HG03457 (cell line): Measurements from ENCODE around the gene C1orf185.
"Not testable (repeated sequence)": the region's sequence is repeated elsewhere in the genome, so short reads cannot be mapped to it uniquely, and the experiment has no call there.

ENCODE experiments used
- ATAC-seq: cut with Tn5 transposase; IDR thresholded peaks from one replicate; pipeline ENCODE4 v1.9.1; 2021; ENCODE audit warnings: moderate number of reproducible peaks; ENCODE audit not compliant: unreplicated experiment

The C1orf185 gene

DNA sequence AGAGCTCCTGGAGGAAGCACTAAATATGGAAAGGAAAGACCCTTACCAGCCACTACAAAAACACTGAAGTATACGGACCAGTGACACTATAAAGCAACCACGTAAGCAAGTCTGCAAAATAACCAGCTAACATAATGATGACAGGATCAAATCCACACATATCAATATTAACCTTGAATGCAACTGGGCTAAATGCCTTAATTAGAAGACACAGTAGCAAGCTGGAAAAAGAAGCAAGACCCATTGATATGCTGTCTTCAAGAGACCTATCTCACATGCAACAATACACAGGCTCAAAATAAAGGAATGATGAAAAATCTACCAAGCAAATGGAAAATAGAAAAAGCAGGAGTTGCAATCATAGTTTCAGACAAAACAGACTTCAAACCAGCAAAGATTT lies 31.0 kb downstream of the C1orf185 start:
- ATAC-seq, result no peak

DNA sequence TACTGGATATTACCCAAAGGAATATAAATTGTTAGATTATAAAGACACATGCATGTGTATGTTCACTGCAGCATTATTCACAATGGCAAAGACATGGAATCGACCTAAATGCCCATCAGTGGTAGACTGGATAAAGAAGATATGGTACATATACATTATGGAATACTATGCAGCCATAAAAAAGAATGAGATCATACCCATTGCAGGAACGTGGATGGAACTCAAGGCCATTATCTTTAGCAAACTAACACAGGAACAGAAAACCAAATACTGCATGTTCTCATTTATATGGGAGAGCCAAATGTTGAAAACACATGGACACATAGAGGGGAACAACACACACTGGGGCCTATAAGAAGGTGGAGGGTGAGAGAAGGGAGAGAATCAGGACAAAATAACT lies 35.7 kb downstream of the C1orf185 start:
- not testable (repeated sequence) for ATAC-seq

DNA sequence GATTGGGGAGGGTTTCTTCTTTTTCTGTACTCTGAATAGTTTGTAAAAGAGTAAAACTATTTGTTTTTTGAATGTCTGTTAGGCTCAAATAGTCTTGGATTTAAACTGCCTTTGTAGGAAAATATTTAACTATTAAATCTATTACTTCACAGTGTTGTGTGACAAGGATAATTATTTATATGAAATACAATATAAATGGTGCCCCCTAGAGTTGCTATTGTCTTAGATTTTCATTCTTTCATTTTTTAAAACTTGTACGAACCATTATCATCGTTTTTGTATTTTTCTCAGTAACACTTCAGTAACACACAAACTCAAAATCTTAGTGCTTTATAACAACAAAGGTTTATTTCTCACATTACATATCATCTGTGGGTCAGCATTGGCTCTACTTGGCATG lies 37.4 kb downstream of the C1orf185 start:
- no peak for ATAC-seq

DNA sequence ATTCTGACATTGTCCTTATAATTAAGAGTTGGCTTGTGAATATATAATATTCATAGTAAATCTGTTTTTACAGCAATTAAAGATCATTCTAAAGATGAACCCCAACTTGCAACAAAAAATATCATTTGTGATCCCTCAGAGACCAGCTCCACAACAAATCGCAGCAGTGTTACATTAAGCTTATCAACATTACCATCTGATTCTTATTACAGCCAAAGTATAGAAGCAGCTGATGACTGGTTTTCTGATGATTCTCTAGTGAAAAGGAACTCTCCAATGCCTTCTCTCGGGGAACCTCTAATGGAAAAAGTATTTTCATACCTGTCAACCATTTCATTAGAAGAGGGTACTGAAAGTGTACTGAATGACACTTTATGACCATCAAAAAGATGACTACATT lies 45.4 kb downstream of the C1orf185 start:
- no peak for ATAC-seq

DNA sequence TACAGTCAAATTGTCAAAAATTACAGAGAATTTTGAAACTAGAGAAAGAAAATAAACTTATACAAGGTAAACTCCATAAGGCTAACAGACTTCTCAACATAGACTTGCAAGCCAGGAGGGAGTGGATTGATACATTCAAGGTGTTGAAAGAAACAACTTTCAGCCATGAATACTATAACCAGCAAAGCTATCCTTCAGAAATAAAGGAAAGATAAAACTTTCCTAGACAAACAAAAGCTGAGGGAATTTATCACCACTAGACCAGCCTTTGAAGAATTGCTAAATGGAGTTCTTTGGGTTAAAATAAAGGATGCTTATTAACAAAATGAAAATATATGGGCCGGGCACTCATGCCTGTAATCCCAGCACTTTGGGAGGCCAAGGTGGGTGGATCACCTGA lies 52.7 kb downstream of the C1orf185 start:
- no peak for ATAC-seq

DNA sequence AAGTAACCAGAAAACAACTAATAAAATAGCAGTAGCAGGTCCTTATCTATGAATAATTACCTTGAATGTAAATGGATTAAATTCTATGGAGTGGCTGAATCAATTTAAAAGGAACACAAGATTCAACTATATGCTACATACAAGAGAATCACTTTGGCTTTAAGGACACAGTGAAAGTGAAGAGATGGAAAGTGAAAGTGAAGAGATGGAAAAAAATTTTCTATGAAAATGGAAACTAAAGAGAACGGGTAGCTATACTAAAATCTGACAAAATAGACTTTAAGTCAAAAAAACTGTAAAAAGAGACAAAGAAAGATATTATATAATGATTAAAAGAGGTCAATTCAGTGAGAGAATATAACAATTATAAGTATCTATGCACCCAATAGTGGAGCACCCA lies 54.7 kb downstream of the C1orf185 start:
- no peak for ATAC-seq

DNA sequence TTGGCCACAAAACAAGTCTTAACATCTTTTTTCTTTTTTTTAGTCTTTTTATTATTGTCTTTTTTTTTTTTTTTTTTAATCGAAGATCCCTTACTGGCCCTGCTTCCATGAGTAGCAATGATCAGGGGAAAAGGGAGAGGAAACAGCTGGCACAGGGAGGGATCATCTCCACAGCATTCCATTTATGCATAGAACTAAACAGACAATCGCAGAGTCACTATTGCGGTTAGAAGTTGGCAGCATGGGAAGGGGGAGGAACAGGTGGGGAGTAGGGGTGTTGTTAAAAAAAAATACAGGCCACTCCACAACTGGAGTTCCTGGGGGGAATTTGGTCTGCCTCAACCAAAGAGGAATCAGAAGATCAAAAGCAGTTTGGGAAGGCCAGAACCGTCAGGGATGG lies 55.4 kb downstream of the C1orf185 start:
- ATAC-seq, result no peak

DNA sequence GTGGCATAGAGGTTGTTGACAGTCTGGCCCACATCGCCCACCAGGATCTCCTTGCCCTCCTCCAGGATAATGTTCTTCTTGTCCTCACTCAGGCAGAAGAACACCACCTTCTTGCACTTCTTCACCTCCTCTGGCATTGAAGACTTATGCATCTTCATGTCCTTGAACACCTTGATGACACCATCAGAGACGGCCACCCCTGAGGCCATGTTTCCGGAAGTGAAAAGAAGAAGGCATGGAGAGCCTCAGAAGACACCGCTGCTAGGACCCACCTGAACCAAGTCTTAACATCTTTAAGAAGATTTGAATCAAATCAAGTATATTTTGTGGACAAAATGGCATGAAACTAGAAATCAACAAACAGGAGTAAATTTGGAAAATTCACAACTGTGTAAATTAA lies 56.2 kb downstream of the C1orf185 start:
- no peak for ATAC-seq

DNA sequence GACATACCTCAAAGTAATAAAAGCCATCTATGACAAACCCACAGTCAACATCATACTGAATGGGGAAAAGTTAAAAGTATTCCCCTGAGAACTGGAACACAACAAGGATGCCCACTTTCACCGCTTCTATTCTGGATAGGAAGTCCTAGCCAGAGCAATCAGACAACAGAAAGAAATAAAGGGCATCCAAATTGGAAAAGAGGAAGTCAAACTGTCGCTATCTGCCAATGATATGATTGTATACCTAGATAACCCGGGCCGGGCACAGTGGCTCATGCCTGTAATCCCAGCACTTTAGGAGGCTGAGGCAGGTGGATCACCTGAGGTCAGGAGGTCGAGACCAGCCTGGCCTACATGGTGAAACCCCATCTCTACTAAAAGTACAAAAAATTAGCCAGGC lies 60.5 kb downstream of the C1orf185 start:
- not testable (repeated sequence) for ATAC-seq

DNA sequence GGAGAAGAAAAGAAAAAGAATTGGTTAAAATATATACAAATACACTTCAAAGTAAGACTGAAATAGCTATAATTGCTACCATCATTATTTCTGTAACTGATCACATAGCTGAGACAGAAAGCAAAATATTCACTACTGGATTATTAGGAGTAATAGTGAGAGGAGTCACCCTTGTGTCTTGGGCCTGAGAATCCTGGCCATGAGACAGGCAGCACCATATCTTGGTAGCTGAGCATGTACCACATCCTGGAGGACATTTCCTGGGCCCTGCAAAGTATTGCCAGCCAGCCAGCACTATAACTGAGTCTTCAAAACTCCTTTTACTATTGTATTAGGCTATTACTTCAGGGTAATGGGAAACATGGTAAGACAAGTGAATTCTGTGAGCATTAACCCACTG lies 63.5 kb downstream of the C1orf185 start:
- ATAC-seq, result no peak

DNA sequence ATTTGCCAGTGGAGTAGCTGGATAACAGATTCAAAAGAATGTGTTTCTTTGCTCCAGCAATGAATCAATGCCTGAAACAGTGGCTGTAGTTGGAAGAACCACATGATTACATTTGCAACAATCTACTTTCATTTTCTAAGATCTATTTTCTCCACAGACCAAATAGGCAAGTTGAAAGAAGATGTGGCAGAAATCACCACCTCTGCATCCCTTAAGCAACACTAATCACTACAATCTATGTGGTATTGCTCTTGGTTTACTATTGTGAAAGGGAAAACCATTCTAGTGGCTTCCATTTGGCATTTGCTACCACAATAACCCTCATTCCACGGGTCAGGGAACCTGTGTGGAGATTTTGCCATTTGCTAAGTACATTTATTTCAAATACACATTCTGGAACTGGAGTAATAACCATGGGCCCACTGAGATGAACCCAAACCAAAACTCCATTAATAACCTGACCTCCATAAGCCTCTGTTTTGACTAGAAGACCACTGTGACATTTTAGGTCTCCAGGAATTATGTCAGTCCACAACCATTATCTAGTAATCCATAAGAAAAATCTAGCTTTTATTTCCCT lies 66.3 kb downstream of the C1orf185 start:
- ATAC-seq, result no peak

DNA sequence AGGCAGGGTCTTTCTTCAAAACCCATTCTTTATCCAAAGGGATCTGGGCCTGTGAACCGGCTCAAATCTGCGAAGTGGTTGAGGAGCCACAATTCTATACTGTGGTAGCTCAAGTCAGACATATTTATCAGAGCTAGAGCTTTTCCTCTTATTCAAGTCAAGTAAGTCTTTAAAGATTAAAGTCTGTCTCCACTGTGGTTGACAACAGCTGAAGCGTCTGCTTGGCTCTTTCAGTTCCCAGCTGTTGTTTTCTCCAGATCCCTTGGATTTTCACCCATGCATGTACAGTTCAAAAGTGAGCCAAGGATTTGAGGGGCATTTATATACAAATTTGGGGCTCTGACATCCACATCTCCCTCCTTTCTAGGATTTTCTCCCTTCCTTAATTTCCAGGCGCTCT lies 66.9 kb downstream of the C1orf185 start:
- ATAC-seq, result no peak

DNA sequence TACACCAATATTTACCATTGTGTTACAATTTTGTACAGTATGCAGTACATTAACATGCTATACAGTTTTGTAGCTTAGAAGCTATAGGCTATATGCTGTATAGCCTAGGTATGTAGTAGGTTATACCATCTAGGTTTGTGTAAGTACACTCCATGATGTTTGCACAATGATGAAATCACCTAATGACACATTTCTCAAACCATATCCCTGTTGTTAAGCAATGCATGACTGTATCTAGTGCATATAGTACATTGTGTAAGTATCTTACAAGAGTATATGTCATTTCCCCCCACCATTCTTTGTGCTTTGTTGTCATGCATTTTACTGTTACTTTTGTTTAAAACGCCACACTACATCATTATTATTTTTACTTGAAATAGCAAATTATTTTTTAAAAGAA lies 68.3 kb downstream of the C1orf185 start:
- no peak for ATAC-seq

DNA sequence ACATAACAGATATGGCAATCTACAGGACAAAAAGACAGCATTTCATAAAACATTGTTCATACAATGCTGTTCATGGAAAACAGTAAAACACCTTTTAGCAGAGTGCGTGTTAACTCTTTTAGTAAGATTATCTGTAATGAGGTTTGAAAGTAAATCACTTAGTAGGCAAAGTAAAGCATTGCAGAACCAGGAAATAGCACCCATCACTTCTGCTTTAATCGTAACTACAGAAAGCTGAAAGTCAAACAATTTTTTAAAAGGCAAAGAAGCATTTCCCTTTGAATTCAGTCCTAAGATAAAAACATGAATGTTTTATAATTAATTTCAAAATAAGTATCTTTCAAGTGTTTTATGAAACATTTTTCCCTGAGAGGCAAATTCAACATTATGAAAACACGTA lies 70.8 kb downstream of the C1orf185 start:
- ATAC-seq, result no peak

DNA sequence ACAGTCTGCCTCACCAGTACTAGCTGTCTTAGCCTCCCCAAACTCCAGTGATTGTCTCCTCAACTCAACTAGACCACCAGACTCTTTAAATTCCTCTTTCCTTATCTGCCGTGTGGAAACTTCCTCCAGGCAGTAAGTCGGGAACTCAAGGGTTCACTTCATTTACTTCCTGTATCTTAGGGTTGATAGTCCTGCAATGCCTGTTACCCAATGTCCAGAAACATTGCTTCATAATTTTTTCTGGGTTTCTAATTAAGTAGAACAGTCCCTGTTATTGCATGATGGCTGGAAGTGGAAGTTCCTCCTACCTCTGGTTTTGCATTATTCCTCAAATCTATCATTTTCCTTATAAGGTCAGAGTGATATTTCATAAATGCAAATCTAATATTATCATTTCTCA lies 73.2 kb downstream of the C1orf185 start:
- no peak for ATAC-seq

DNA sequence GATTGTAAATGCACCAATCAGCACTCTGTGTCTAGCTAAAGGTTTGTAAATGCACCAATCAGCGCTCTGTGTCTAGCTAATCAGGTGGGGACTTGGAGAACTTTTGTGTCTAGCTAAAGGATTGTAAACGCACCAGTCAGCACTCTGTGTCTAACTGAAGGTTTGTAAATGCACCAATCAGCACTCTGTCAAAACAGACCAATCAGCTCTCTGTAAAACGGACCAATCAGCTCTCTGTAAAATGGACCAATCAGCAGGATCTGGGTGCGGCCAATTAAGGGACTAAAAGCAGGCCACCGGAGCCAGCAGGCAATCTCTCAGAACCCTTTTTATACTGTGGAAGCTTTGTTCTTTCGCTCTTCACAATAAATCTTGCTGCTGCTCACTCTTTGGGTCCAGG lies 76.0 kb downstream of the C1orf185 start:
- not testable (repeated sequence) for ATAC-seq

DNA sequence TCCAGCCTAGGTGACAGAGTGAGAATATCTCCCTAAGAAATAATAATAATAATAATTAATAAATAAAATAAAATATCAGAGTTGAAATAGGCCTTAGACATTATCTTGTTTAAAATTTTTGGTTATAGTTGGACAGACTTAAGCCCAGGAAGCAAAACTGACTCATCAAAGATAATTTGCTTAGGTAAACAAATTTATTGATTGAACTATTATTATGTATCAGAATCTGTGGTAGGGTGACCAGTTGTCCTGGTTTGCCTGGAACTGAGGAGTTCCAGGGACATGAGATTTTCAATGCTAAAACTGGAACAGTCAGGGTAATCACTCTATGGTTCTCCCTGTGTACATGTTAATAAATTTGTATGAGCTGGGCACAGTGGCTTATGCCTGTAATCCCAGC lies 86.2 kb downstream of the C1orf185 start:
- no peak for ATAC-seq

DNA sequence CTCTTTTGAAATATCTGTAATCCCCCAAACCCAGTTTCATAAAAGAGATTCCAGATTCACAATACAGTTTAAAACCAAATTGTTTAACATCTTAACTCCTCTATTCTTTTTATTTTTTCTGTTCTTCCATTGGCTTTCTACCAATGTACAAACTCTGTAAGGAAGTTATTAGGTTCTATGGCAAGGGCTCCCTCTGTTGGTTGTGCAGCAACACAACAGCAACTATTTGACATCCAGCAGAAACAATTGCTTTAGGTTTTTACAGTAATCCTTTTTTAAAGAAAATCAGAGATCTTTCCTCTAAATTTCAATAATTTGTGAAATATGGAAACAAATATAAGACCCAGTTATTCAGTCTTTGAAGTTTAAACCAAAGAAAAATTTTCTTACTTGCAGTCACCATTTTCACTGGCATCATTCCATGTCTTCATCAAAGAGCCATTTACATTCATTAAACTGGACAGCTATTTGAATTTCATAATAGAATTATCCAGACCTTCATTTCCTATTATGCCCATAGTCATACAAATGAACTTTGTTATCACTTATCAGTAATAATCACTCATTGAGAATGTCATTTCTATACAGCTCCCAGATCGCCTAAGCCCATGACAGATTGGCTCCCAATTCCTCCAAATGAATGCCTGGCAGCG lies 87.5 kb downstream of the C1orf185 start:
- no peak for ATAC-seq

DNA sequence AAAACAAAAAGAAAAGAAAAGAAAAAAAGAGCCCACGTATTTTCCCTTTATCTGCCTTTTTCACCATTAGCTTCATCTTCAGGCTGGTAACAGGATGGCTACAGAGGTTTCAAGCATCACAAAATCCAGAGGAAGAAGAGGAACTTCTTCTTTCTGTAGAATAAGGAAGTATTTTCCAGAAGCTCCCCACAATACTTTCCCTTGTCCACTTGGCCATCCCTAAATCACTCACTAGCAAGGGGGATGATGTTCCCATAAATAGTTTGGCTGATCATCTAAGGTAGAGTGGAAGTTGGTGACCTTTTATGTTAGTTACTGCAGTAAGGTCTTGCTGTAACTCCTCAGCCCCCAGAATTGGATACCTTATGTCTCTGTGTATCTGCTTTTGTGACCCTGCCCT lies 88.9 kb downstream of the C1orf185 start:
- no peak for ATAC-seq

DNA sequence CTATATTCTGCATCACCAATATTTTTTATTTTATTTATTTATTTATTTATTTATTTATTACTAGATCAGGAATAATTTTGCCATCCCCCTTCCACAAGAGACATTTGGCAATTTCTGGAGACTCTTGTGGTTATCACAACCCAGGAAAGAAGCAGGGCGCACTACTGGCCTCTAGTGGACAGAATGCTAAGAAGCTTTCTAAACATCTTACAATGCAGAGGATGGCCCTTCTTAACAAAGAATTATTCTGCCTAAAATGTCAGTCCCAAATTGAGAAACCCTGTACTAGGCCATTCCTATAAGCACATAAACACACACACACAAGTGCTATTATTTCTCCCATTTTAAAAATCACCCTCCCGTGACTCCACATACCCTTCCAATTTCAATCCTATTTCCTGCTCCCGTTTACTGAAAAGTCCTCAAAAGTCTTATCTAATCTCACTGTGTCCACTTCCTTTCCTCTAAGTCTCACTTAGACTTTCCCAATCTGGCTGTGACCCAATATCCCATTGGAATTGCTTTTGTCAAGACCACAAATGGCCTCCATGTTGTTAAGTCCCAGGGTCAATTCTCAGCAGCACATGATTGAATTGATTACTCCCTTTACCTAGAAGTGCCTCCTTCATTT lies 90.3 kb downstream of the C1orf185 start:
- ATAC-seq, result no peak

DNA sequence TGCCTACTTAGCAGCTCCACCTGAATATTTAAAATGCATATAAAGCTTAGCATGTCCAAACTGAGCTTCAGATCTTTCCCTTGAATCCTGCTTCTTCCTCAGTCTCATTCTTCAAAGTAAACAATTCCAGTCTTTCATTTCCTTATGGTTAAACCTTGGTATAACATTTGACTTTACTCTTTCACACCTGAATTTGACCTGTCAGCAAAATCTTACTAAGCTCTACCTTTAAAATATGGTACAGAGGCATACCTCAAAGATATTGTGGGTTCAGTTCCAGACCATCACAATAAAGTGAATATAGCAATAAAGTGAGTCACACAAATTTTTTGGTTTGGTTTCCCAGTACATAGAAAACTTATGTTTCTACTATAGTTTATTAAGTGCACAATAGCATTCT lies 91.5 kb downstream of the C1orf185 start:
- ATAC-seq, result no peak
